ENCODE data around the gene CRYBA2.

Gene CRYBA2

DNA sequence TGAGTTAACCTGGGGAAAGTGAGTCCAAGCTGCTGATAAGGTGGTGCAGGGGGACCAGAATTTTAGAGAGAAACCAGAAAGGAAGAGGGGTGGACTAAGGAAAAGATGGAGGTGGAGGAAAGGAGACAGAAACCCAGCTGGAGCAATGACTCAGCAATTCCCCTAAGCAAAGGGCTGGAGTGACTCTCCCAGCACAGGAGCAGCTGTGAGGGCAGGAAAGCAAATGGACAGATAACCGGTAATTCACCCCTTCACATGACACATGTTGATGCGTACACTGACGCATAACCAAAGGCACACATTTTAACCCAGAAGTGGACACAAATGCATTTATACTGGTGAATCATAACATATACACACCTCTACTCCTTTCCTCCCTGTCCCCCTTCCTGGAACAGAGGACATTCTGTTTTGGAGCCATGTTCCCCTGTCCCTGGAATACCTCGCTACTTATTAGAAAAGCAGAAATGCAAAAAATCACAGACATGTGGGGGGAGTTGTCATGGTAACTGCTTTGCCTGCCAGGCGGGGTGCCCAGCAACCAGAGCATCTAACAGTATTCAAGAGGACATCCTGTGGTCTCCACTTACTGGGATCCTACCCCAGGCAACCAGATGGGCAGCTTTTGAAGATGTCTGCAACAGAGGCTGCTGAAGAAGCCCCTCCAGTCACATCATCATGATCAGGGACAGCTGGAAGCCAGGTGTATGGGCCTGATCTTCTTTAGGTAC is 29.0 kb downstream of the CRYBA2 start:
- Histone ChIP-seq H3K27me3 (ENCODE audit: control insufficient read depth, insufficient read depth, low read length) (peaks cover 52% of the 10 kb centered on the region), H3K4me3 (ENCODE audit: low read length) (no peak overlapping the region), H3K36me3 (ENCODE audit: control insufficient read depth, insufficient read depth, low read length) (no peaks in the 10 kb centered on the region), H3K9me3 (ENCODE audit: control insufficient read depth, low read length) (no peaks in the 10 kb centered on the region), H3K9ac (ENCODE audit: low read length) (no peak overlapping the region), H3K4me1 (ENCODE audit: control insufficient read depth, insufficient read depth, low read length) (no peaks in the 10 kb centered on the region)

DNA sequence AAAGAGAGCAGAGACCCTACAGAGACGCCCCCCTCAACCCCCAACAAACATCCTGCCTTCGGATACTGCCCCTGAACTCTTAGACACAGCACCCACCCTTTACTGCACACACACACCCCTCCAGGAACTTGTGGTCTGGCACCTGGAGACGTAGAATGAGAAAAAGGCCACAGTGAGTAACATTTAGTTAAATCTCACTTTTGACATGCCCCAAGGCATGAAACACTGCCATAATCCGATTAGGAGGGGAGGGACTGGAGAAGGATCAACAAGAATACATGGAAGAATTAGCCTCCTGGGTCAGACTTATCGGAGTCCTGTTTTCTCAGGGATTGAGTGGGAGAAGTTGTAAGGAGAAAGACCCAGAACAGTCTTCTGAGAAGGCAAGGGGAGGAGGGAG is 29.6 kb downstream of the CRYBA2 start:
- H3K36me3 ChIP-seq (ENCODE audit: control insufficient read depth, insufficient read depth, low read length): no peaks in the 10 kb centered on the region
- no peak overlapping the region for H3K9ac ChIP-seq (ENCODE audit: low read length)
- H3K4me3 ChIP-seq (ENCODE audit: low read length): no peak overlapping the region
- H3K9me3 ChIP-seq (ENCODE audit: control insufficient read depth, low read length): no peaks in the 10 kb centered on the region
- H3K4me1 ChIP-seq (ENCODE audit: control insufficient read depth, insufficient read depth, low read length): no peaks in the 10 kb centered on the region
- peaks cover 58% of the 10 kb centered on the region for H3K27me3 ChIP-seq (ENCODE audit: control insufficient read depth, insufficient read depth, low read length)

DNA sequence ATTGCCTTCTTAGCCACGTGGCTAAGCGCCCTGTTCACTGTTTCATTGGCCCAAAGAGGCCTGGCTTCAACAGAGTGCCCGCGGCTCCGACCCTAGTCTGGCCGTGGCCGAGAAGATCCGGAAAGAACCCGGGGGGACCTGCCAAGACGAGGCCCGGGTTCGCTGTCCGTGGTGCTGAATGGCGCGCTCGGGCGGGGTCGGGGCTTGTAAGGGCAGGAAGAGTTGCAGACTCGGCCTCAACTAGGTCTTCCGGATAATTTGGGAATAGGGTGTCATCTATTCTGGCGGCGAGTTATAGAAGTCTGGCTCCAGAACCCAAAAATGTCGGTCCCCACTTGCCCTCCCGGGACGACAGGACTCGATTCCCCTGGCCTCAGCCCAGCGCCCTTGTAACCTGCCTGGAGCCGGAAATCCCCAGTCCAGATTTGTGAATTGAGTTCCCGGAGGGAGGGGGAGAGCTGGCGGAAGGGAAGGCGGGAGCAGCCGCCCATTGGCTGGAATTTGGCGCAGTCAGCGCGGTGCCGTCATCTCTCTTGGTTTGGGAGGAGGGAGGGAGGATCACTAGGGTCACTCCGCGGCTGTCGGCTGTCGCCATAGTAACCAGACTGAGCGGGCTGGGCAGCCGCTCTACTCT is 30.2 kb downstream of the CRYBA2 start:
- H3K4me3 ChIP-seq (ENCODE audit: low read length): no peak overlapping the region
- H3K9ac ChIP-seq (ENCODE audit: low read length): no peak overlapping the region
- no peaks in the 10 kb centered on the region for H3K36me3 ChIP-seq (ENCODE audit: control insufficient read depth, insufficient read depth, low read length)
- H3K4me1 ChIP-seq (ENCODE audit: control insufficient read depth, insufficient read depth, low read length): no peaks in the 10 kb centered on the region
- no peaks in the 10 kb centered on the region for H3K9me3 ChIP-seq (ENCODE audit: control insufficient read depth, low read length)
- peaks cover 64% of the 10 kb centered on the region for H3K27me3 ChIP-seq (ENCODE audit: control insufficient read depth, insufficient read depth, low read length)

DNA sequence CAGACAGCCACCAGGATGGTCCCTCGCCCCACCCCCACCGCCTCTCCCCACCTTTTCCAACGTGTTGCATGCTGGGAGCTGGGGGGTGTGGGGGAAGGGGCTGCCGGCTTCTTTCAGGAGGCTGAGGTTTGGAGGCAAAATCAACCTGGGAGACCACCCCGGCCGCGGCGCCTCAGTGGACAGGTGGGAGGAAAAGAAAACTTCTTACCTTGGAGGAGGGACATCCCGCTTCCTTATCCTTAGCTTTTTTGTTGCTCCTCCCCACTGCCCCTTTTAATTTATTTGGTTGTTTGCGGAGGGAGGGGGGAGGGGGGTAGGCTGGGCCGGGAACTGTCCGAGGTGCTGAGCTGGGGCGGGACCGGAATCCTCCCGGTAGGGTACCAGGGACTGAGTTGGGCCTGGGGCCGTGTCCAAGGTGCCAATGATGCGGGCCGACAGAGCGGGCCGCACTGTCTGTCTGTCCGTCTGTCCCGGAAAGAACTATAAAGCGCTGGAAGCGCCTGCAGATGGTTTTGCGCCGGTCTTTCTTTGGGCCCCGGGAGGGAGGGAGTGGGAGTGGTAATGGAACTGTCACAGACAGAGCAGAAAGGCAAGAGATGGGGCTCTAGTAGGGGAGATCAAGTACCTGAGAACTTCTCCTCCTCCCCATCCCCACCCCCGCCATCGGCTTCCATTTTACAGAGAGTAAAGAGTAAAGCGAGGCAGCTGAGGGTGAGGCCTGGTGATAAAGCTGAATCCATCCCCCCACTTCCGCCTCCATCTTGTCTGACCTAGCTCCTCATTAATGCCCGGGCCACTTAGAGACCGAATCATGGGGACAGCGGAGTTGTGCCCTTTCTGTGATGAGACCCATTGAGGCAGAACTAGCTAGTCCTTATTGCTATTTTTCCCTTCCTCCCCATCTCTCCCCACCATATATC is 31.3 kb downstream of the CRYBA2 start:
- peaks cover 74% of the 10 kb centered on the region for H3K27me3 ChIP-seq (ENCODE audit: control insufficient read depth, insufficient read depth, low read length)
- no peak overlapping the region for H3K9ac ChIP-seq (ENCODE audit: low read length)

DNA sequence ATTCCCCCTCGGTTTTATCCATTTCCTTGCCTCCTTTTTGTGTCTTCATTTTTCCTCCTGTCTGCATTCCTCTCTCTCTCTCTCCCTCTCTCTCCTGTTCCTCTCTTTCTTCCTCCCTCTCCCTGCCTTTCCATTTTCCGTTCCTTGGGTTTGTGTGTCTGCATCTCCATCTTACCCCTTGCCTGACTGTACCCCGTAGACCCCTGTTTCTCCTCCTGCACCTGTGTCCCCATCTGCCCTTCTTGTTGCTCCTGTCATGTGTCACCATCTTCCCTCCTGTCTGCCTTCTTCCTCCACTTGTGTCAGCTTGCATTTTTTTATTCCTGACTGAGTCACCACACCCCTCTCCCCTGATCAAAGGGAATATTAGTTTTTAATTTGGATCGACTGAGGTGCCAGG is 32.0 kb downstream of the CRYBA2 start:
- H3K9ac ChIP-seq (ENCODE audit: low read length): no peak overlapping the region
- peaks cover 74% of the 10 kb centered on the region for H3K27me3 ChIP-seq (ENCODE audit: control insufficient read depth, insufficient read depth, low read length)
- H3K4me3 ChIP-seq (ENCODE audit: low read length): no peak overlapping the region

More for the DNA sequence above, 31.3 kb downstream of the CRYBA2 start:
- Histone ChIP-seq H3K4me1 (ENCODE audit: control insufficient read depth, insufficient read depth, low read length) (no peaks in the 10 kb centered on the region), H3K36me3 (ENCODE audit: control insufficient read depth, insufficient read depth, low read length) (no peaks in the 10 kb centered on the region), H3K4me3 (ENCODE audit: low read length) (no peak overlapping the region), H3K9me3 (ENCODE audit: control insufficient read depth, low read length) (no peaks in the 10 kb centered on the region)

DNA sequence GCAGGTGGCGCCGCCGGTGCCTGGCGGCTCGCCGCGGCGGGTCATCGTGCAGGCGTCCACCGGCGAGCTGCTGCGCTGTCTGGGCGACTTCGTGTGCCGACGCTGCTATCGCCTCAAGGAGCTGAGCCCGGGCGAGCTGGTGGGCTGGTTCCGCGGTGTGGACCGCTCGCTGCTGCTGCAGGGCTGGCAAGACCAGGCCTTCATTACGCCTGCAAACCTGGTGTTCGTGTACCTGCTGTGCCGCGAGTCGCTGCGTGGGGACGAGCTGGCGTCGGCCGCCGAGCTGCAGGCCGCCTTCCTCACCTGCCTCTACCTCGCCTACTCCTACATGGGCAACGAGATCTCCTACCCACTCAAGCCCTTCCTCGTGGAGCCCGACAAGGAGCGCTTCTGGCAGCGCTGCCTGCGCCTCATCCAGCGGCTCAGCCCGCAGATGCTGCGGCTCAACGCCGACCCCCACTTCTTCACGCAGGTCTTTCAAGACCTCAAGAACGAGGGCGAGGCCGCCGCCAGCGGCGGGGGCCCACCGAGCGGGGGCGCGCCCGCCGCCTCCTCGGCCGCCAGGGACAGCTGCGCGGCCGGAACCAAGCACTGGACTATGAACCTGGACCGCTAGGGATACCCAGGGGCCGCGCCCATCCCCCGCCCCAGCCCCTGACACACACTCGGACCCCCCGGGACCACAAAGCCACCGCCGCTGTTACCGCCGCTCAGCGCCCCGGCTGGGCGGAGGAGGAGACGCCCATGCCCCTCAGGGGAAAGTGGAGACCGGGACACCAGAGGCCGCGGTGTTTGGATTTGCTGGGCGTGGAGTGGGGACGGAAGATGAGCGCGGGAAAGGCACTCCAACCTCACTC is 32.7 kb downstream of the CRYBA2 start:
- Histone ChIP-seq H3K36me3 (ENCODE audit: control insufficient read depth, insufficient read depth, low read length) (no peaks in the 10 kb centered on the region), H3K9ac (ENCODE audit: low read length) (peak overlapping the region; percentile 15), H3K9me3 (ENCODE audit: control insufficient read depth, low read length) (no peaks in the 10 kb centered on the region), H3K4me1 (ENCODE audit: control insufficient read depth, insufficient read depth, low read length) (no peaks in the 10 kb centered on the region), H3K4me3 (ENCODE audit: low read length) (no peak overlapping the region), H3K27me3 (ENCODE audit: control insufficient read depth, insufficient read depth, low read length) (peaks cover 74% of the 10 kb centered on the region)

More for the DNA sequence above, 32.0 kb downstream of the CRYBA2 start:
- no peaks in the 10 kb centered on the region for H3K9me3 ChIP-seq (ENCODE audit: control insufficient read depth, low read length)
- H3K4me1 ChIP-seq (ENCODE audit: control insufficient read depth, insufficient read depth, low read length): no peaks in the 10 kb centered on the region
- no peaks in the 10 kb centered on the region for H3K36me3 ChIP-seq (ENCODE audit: control insufficient read depth, insufficient read depth, low read length)

DNA sequence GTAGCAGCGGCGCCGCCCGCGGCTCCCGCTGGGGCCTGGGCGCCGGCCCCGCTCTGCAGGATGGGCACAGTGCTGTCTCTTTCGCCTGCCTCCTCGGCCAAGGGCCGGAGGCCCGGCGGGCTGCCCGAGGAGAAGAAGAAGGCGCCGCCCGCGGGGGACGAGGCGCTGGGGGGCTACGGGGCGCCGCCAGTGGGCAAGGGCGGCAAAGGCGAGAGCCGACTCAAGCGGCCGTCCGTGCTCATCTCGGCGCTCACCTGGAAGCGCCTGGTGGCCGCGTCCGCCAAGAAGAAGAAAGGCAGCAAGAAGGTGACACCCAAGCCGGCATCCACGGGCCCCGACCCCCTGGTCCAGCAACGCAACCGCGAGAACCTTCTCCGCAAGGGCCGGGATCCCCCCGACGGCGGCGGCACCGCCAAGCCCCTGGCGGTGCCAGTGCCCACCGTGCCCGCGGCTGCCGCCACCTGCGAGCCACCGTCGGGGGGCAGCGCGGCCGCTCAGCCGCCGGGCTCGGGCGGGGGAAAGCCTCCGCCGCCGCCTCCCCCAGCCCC is 33.4 kb downstream of the CRYBA2 start:
- Histone ChIP-seq H3K9me3 (ENCODE audit: control insufficient read depth, low read length) (no peaks in the 10 kb centered on the region), H3K36me3 (ENCODE audit: control insufficient read depth, insufficient read depth, low read length) (no peaks in the 10 kb centered on the region), H3K27me3 (ENCODE audit: control insufficient read depth, insufficient read depth, low read length) (peaks cover 78% of the 10 kb centered on the region), H3K4me1 (ENCODE audit: control insufficient read depth, insufficient read depth, low read length) (no peaks in the 10 kb centered on the region), H3K9ac (ENCODE audit: low read length) (no peak overlapping the region), H3K4me3 (ENCODE audit: low read length) (no peak overlapping the region)

DNA sequence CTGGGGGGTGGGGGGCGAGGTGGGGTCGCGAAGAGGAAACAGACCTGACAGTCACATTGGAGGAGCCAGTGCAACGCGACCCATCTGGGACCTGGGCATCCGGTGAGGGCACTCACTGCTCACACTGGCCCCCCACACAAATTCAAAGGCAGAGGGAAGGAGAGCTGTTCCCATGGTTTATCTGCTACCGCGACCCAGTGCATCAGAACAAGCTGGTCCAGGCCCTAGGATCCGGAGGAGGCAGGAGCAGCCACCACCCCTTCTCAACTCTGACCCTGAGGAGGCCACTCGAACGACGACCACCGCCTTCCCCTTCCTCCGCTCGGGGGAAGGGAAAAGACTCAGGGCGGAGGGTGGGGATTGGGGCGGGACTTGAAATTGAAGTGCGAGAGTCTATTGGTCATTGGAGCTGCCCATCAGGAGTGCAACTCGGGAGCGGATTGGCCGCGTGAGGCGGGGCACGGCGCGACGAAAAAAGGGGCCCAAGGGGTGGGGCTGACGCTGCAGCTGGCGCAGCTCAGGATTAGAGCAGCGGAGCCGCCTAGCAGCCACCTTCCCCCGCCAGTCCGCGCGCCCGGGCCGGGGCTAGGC is 34.0 kb downstream of the CRYBA2 start, which contains the start of gene CDK5R2:
TSS of gene CDK5R2 (plus strand) at position 526 of the 591 bp plus-strand sequence. CDS start 155 bp downstream, outside the sequence.
- Histone ChIP-seq H3K27me3 (ENCODE audit: control insufficient read depth, insufficient read depth, low read length) (peaks cover 73% of the 10 kb centered on the region), H3K4me1 (ENCODE audit: control insufficient read depth, insufficient read depth, low read length) (no peaks in the 10 kb centered on the region), H3K4me3 (ENCODE audit: low read length) (no peak within 1 kb of the TSS), H3K36me3 (ENCODE audit: control insufficient read depth, insufficient read depth, low read length) (no peaks in the 10 kb centered on the region), H3K9me3 (ENCODE audit: control insufficient read depth, low read length) (no peaks in the 10 kb centered on the region), H3K9ac (ENCODE audit: low read length) (peak within 1 kb of the TSS; percentile 15)

DNA sequence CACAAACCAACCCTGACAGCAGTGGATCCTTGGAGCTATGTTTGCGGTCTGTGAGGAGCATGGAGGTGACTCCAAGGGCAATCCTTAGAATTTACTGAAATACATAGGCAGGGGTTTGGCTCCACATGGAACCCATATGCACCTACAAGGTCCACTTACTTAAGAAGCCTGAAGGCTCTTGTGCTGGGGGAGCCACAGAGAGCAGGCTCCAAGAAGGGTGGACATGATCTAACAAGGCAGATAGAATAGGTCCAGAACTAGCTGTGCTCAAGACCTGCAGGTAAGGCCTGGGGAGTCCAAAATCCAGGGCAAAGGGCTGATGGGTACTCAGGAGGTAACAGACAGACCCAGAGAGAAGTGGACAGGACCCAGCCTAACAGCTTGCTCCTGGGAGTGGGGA is 34.9 kb downstream of the CRYBA2 start:
- Histone ChIP-seq H3K4me1 (ENCODE audit: control insufficient read depth, insufficient read depth, low read length) (no peaks in the 10 kb centered on the region), H3K9ac (ENCODE audit: low read length) (no peak overlapping the region), H3K9me3 (ENCODE audit: control insufficient read depth, low read length) (no peaks in the 10 kb centered on the region), H3K36me3 (ENCODE audit: control insufficient read depth, insufficient read depth, low read length) (no peaks in the 10 kb centered on the region), H3K4me3 (ENCODE audit: low read length) (no peak overlapping the region), H3K27me3 (ENCODE audit: control insufficient read depth, insufficient read depth, low read length) (peaks cover 64% of the 10 kb centered on the region)

DNA sequence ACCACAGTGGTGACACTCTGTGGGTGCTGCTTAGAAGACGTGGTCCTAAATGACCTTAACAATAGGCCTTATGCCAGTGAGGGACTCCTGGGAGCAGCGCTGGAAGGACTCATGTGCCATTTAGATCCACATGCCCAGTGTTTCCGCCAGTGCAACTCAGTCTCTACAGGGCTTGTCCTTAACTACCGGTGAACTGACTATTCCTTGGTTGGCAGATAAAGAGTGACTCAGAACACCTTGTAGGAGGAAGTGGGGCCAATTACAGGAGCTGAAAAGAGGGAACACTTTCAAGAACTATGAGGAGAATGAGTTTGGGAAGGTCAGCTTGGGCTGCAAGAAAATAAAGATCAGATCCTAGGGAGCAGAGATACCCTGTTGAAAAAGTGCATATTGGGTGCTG is 35.6 kb downstream of the CRYBA2 start:
- Histone ChIP-seq H3K9ac (ENCODE audit: low read length) (no peak overlapping the region), H3K4me3 (ENCODE audit: low read length) (no peak overlapping the region), H3K36me3 (ENCODE audit: control insufficient read depth, insufficient read depth, low read length) (no peaks in the 10 kb centered on the region), H3K27me3 (ENCODE audit: control insufficient read depth, insufficient read depth, low read length) (peaks cover 58% of the 10 kb centered on the region), H3K9me3 (ENCODE audit: control insufficient read depth, low read length) (no peaks in the 10 kb centered on the region), H3K4me1 (ENCODE audit: control insufficient read depth, insufficient read depth, low read length) (no peaks in the 10 kb centered on the region)

DNA sequence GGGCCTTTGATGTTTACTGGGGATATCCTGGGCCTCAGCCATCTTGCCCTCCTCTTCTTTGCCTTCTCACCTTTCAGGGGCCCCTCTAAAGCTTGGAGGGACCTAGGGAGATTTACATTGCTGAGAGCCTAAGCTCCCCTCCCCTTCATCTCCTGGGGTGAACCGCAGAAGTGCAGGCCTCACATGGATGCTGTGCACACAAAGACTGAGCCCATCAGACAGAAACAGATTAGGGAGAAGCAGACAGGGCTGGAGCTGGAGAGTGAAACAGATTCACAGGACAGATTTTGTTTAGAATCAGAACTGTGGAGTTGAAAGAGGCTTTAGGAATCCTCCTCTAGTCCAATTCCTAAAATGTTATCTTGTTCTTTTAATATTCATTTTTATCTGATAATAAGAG is 37.2 kb downstream of the CRYBA2 start:
- Histone ChIP-seq H3K36me3 (ENCODE audit: control insufficient read depth, insufficient read depth, low read length) (no peaks in the 10 kb centered on the region), H3K9ac (ENCODE audit: low read length) (no peak overlapping the region), H3K4me3 (ENCODE audit: low read length) (no peak overlapping the region), H3K9me3 (ENCODE audit: control insufficient read depth, low read length) (no peaks in the 10 kb centered on the region), H3K27me3 (ENCODE audit: control insufficient read depth, insufficient read depth, low read length) (peaks cover 43% of the 10 kb centered on the region), H3K4me1 (ENCODE audit: control insufficient read depth, insufficient read depth, low read length) (no peaks in the 10 kb centered on the region)
